HG02623 (cell line): ENCODE results near the gene FAM3B.

Experiments used
- ATAC-seq: cut with Tn5 transposase; IDR thresholded peaks from one replicate; pipeline ENCODE4 v1.9.1; 2021; ENCODE audit warnings: moderate library complexity; ENCODE audit not compliant: unreplicated experiment

FAM3B gene

GRCh38 chr21:41317458-41317857 is 857 bp downstream of the FAM3B start:
- ATAC-seq, result no peak

GRCh38 chr21:41318218-41318617 is 1.6 kb downstream of the FAM3B start:
- ATAC-seq, result no peak

- ATAC-seq, result no peak
Observed at GRCh38 chr21:41319273-41319672, 2.7 kb downstream of the FAM3B start.

GRCh38 chr21:41321211-41321907 is 4.8 kb downstream of the FAM3B start:
- no peak for ATAC-seq

- no peak for ATAC-seq
Observed at GRCh38 chr21:41321908-41322495, 5.4 kb downstream of the FAM3B start.

GRCh38 chr21:41322496-41323382 is 6.1 kb downstream of the FAM3B start:
- ATAC-seq, result no peak

GRCh38 chr21:41325138-41325912 is 8.7 kb downstream of the FAM3B start:
- ATAC-seq, result no peak

- no peak for ATAC-seq
Observed at GRCh38 chr21:41326414-41327080, 9.9 kb downstream of the FAM3B start.

- ATAC-seq, result no peak
Observed at GRCh38 chr21:41327753-41328152, 11.2 kb downstream of the FAM3B start.

GRCh38 chr21:41328660-41329607 is 12.3 kb downstream of the FAM3B start:
- no peak for ATAC-seq

- ATAC-seq, result no peak
Observed at GRCh38 chr21:41333752-41334151, 17.2 kb downstream of the FAM3B start.

- no peak for ATAC-seq
Observed at GRCh38 chr21:41337515-41337914, 20.9 kb downstream of the FAM3B start.

- ATAC-seq, result no peak
Observed at GRCh38 chr21:41338455-41338854, 21.9 kb downstream of the FAM3B start.

- no peak for ATAC-seq
Observed at GRCh38 chr21:41342035-41342434, 25.4 kb downstream of the FAM3B start.

- no peak for ATAC-seq
Observed at GRCh38 chr21:41344146-41344545, 27.5 kb downstream of the FAM3B start.

- ATAC-seq, result no peak
Observed at GRCh38 chr21:41345356-41345755, 28.8 kb downstream of the FAM3B start.

- no peak for ATAC-seq
Observed at GRCh38 chr21:41345934-41346685, 29.5 kb downstream of the FAM3B start.

GRCh38 chr21:41346758-41347157 is 30.2 kb downstream of the FAM3B start:
- no peak for ATAC-seq

GRCh38 chr21:41348434-41348833 is 31.8 kb downstream of the FAM3B start:
- ATAC-seq, result no peak
